ENCODE measurements around the gene SPINK5. TPM values are rescaled to one million over a fixed set of nuclear protein-coding genes. Genes with fewer than 3 reads are reported as not detected.

SPINK5 gene
- not detected in 2 replicates for total RNA-seq

GRCh38 chr5:148063861-148064260, at the start of gene SPINK5:
Gene SPINK5 (plus strand): TSS chr5:148063980. CDS start chr5:148064045, 65 bp downstream.

GRCh38 chr5:148168246-148168645, 104.5 kb downstream of the SPINK5 start, which contains the start of gene SPINK14:
Gene SPINK14 (plus strand): TSS chr5:148168546. CDS start chr5:148169733, 1,187 bp downstream.

Other genes starting within 250 kb of the SPINK5 start
- not detected in 2 replicates for gene SPINK1, start 232.3 kb upstream of the SPINK5 start, total RNA-seq
- gene SCGB3A2, start 185.3 kb upstream of the SPINK5 start, total RNA-seq: not detected in 2 replicates
- 0.65 TPM in 1 of 2 replicates, not detected in the other for gene C5orf46, start 157.4 kb upstream of the SPINK5 start, total RNA-seq
- not detected in 2 replicates for gene SPINK14, start 104.6 kb downstream of the SPINK5 start, total RNA-seq
- gene SPINK6, start 139.1 kb downstream of the SPINK5 start, total RNA-seq: not detected in 2 replicates
- gene MARCOL, start 174.5 kb downstream of the SPINK5 start, total RNA-seq: not detected in 2 replicates
- gene SPINK13, start 204.8 kb downstream of the SPINK5 start, total RNA-seq: not detected in 2 replicates
- gene SPINK7, start 248.4 kb downstream of the SPINK5 start, total RNA-seq: not detected in 2 replicates